ENCODE results near the gene ACTL6B. TPM values are rescaled to one million over a fixed set of nuclear protein-coding genes. Genes with fewer than 3 reads are reported as not detected.

ACTL6B gene
- total RNA-seq, 1 experiment from 2014 or later: 1.3 TPM

- TF ChIP-seq ATF6 (CRISPR knock-in tag; IDR thresholded peaks at IDR 0.05): no peak
These were observed 1.1 kb downstream of the ACTL6B start (continued) for GRCh38 chr7:100654908-100655831.

GRCh38 chr7:100649826-100650565, 6.3 kb downstream of the ACTL6B start:
- Mint-ChIP-seq H3K4me1 (peaks cover 6% of the 10 kb centered on the region), H3K9me3 (no peaks in the 10 kb centered on the region), H3K4me3 (no peak overlapping the region), H3K27ac (no peak overlapping the region), H3K36me3 (no peaks in the 10 kb centered on the region), H3K27me3 (ENCODE audit: low read depth) (peaks cover 27% of the 10 kb centered on the region)
- CTCF ChIA-PET: interaction anchor here (0.6 to 6.8 kb wide), 3 partner anchors 17 to 45 kb away, joined by 3 to 67 read pairs (median 5); no protein-coding TSS in a partner anchor
- no peak for TF ChIP-seq ATF1 (CRISPR knock-in tag; IDR thresholded peaks at IDR 0.05)
- TF ChIP-seq ZNF423 (CRISPR knock-in tag; IDR thresholded peaks at IDR 0.05): no peak
- no peak for TF ChIP-seq MAX (CRISPR knock-in tag; IDR thresholded peaks at IDR 0.05)
- TF ChIP-seq IRF2 (CRISPR knock-in tag; IDR thresholded peaks at IDR 0.05; ENCODE audit: borderline replicate concordance, low read depth): no peak
- no peak for TF ChIP-seq IRF1 (CRISPR knock-in tag; IDR thresholded peaks at IDR 0.05)
- TF ChIP-seq AFF4 (CRISPR knock-in tag; IDR thresholded peaks at IDR 0.05; ENCODE audit: borderline replicate concordance): no peak
- TF ChIP-seq FOXK1 (CRISPR knock-in tag; IDR thresholded peaks at IDR 0.05): no peak
- no peak for TF ChIP-seq HMGA2 (CRISPR knock-in tag; IDR thresholded peaks at IDR 0.05)
- no peak for TF ChIP-seq ZNF263 (CRISPR knock-in tag; IDR thresholded peaks at IDR 0.05; ENCODE audit: low read depth)
- POLR2A ChIA-PET: no interaction called here
- ATAC-seq (no peak), DNase-seq (ENCODE audit: low spot score) (no peak)

- Mint-ChIP-seq H3K36me3 (no peaks in the 10 kb centered on the region), H3K27ac (no peak overlapping the region), H3K4me3 (no peak overlapping the region), H3K4me1 (peaks cover 14% of the 10 kb centered on the region), H3K27me3 (ENCODE audit: low read depth) (peaks cover under 1% of the 10 kb centered on the region; the same call in 1 of the 2 replicates), H3K9me3 (no peaks in the 10 kb centered on the region)
- no peak for TF ChIP-seq MXD4 (CRISPR knock-in tag; IDR thresholded peaks at IDR 0.05; ENCODE audit: borderline replicate concordance)
- TF ChIP-seq ESRRA (CRISPR knock-in tag; IDR thresholded peaks at IDR 0.05; ENCODE audit: borderline replicate concordance): no peak
- TF ChIP-seq ZNF121 (CRISPR knock-in tag; IDR thresholded peaks at IDR 0.05): no peak
- no peak for TF ChIP-seq ATF2 (CRISPR knock-in tag; IDR thresholded peaks at IDR 0.05; ENCODE audit: borderline replicate concordance, low read depth)
- TF ChIP-seq FOXK1 (CRISPR knock-in tag; IDR thresholded peaks at IDR 0.05): no peak
- TF ChIP-seq NR2C2 (CRISPR knock-in tag; IDR thresholded peaks at IDR 0.05): no peak
- TF ChIP-seq GABPB1 (CRISPR knock-in tag; IDR thresholded peaks at IDR 0.05): no peak
- TF ChIP-seq TP53 (CRISPR knock-in tag; IDR thresholded peaks at IDR 0.05): no peak
- TF ChIP-seq ZNF219 (CRISPR knock-in tag; IDR thresholded peaks at IDR 0.05; ENCODE audit: borderline replicate concordance): no peak
- TF ChIP-seq MLX (CRISPR knock-in tag; IDR thresholded peaks at IDR 0.05): no peak
- no peak for TF ChIP-seq PRRX2 (CRISPR knock-in tag; IDR thresholded peaks at IDR 0.05)
- peak; percentile 90 for ATAC-seq
- ChIA-PET POLR2A (interaction anchor here (0.8 kb wide), 1 partner anchor 53 kb away, joined by 3 read pairs; no protein-coding TSS in a partner anchor), CTCF (interaction anchor here (0.5 to 2.0 kb wide), 19 partner anchors 10 to 210 kb away, joined by 3 to 42 read pairs (median 4); partner anchors contain the start of genes ACTL6B, FBXO24, GNB2 and MOSPD3)
- peak; percentile 80 for DNase-seq (ENCODE audit: low spot score)
These were observed 13.7 kb downstream of the ACTL6B start for GRCh38 chr7:100642534-100642907.
